Activated CD8-positive, alpha-beta memory T cell treated with anti-CD3 and anti-CD28 coated beads, Interleukin-2, amount 50 U/mL, for 1 hour (primary cell): ENCODE results near the gene VAPB.

Experiments used
- DNase-seq: peaks from one replicate; pipeline ENCODE4 v3.0.0-alpha.2; 2020; ENCODE audit errors: extremely low read depth

Gene VAPB

GRCh38 chr20:58377766-58378401, 11.1 kb upstream of the VAPB start:
- DNase-seq = no peak

- no peak for DNase-seq
Measured at GRCh38 chr20:58378704-58379103, 10.3 kb upstream of the VAPB start.

GRCh38 chr20:58381627-58382026, 7.4 kb upstream of the VAPB start:
- no peak for DNase-seq

GRCh38 chr20:58382096-58382495, 6.9 kb upstream of the VAPB start:
- no peak for DNase-seq

GRCh38 chr20:58384821-58385220, 4.2 kb upstream of the VAPB start:
- no peak for DNase-seq

- DNase-seq = no peak
Measured at GRCh38 chr20:58388028-58388601, 914 bp upstream of the VAPB start.

GRCh38 chr20:58389324-58389967, 417 bp downstream of the VAPB start:
- no peak for DNase-seq

GRCh38 chr20:58389968-58390658, 1.1 kb downstream of the VAPB start:
- DNase-seq = no peak

- no peak for DNase-seq
Measured at GRCh38 chr20:58390659-58391035, 1.6 kb downstream of the VAPB start.

- no peak for DNase-seq
Measured at GRCh38 chr20:58392286-58392685, 3.3 kb downstream of the VAPB start.

- DNase-seq = no peak
Measured at GRCh38 chr20:58393299-58393698, 4.3 kb downstream of the VAPB start.

- no peak for DNase-seq
Measured at GRCh38 chr20:58394801-58395200, 5.8 kb downstream of the VAPB start.

GRCh38 chr20:58395604-58396003, 6.6 kb downstream of the VAPB start:
- no peak for DNase-seq

- DNase-seq = no peak
Measured at GRCh38 chr20:58397429-58397828, 8.4 kb downstream of the VAPB start.

- no peak for DNase-seq
Measured at GRCh38 chr20:58398254-58398653, 9.2 kb downstream of the VAPB start.

- no peak for DNase-seq
Measured at GRCh38 chr20:58399926-58400325, 10.9 kb downstream of the VAPB start.

- DNase-seq = no peak
Measured at GRCh38 chr20:58401162-58401561, 12.1 kb downstream of the VAPB start.

GRCh38 chr20:58402305-58402704, 13.3 kb downstream of the VAPB start:
- no peak for DNase-seq

- DNase-seq = no peak
Measured at GRCh38 chr20:58402827-58403226, 13.8 kb downstream of the VAPB start.

GRCh38 chr20:58403272-58403671, 14.2 kb downstream of the VAPB start:
- DNase-seq = no peak

- DNase-seq = no peak
Measured at GRCh38 chr20:58405504-58406291, 16.7 kb downstream of the VAPB start.

- DNase-seq = no peak
Measured at GRCh38 chr20:58406422-58407001, 17.5 kb downstream of the VAPB start.
